ENCODE data around the gene MED12L.
"Not testable (repeated sequence)": the region's sequence is repeated elsewhere in the genome, so short reads cannot be mapped to it uniquely, and the experiment has no call there.

Gene MED12L

DNA sequence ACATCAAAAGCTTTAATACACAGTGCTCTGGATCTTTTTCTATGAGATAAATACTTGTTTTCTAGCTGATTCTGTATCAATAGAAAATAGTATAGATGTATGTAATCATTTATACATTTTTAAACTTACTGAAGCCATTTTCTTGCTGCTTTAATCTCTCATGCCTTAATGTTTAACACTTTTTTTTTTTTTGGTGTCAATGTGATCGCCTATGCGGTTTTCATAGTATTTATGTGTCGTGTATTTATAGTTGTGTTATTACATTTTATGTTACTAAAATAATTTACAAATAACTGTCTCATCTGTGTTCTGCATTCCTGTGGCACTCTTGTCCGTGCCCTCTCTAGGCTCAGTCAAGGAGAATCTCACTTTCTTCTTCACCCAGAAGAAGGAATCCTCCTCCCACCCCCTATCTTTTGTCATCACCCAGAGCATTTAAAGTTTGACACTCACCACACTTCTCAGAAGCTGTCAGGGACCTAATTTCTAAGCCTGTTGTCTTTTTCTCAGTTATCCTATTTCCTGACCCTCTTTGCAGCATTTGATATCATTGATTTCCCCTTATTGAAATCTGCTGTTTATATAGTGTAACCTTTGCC is 138.9 kb downstream of the MED12L start:
- no peaks in the 10 kb centered on the region for H3K27me3 ChIP-seq (ENCODE audit: insufficient read depth, low read length)
- no peaks in the 10 kb centered on the region for H3K4me1 ChIP-seq (ENCODE audit: insufficient read depth, low read length)
- no peak overlapping the region for H3K4me3 ChIP-seq (ENCODE audit: low read length)
- no peaks in the 10 kb centered on the region for H3K36me3 ChIP-seq (ENCODE audit: insufficient read depth, low read length)
- peaks cover 2% of the 10 kb centered on the region for H3K9me3 ChIP-seq (ENCODE audit: low read length)
- no peak overlapping the region for H2AFZ ChIP-seq (ENCODE audit: low read depth, low read length)

DNA sequence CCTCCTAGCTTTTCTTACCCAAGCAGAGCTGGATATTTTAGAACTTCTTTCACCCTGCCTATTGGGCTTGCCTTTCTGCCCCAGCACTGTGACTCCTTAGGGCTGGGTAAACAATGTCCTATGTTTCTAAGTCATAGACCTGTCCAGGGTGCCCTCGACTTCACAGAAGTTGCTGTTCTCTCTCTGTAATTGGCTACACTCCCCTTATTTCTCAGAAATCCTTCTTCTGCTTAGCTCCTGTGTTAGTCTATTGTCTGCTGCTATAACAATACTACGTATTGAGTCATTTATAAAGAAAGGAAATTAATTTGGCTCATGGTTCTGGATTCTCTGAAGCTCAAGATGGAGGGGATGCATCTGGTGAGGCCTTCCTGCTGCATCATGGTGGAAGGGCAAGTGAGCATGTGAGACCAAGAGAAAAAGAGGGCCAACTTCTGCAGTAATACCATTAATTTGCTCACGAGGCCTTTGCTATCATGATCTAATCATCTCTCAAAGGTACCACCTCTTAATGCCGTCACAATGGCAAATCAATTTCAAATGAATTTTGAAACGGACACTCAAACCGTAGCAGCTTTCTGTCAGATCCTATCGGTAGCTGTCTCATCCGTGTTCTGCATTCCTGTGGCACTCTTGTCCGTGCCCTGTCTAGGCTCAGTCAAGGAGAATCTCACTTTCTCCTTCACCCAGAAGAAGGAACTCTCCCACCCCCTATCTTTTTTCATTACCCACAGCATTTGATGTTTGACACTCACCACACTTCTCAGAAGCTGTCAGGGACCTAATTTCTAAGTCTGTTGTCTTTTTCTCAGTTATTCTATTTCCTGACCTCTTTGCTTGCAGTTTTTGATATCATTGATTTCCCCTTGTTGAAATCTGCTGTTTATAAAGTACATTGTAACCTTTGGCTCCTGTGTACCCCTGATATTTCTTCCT is 139.8 kb downstream of the MED12L start:
- Histone ChIP-seq H3K36me3 (ENCODE audit: insufficient read depth, low read length) (no peaks in the 10 kb centered on the region), H3K4me3 (ENCODE audit: low read length) (no peak overlapping the region), H2AFZ (ENCODE audit: low read depth, low read length) (no peak overlapping the region), H3K27me3 (ENCODE audit: insufficient read depth, low read length) (no peaks in the 10 kb centered on the region), H3K9me3 (ENCODE audit: low read length) (peaks cover 2% of the 10 kb centered on the region), H3K4me1 (ENCODE audit: insufficient read depth, low read length) (no peaks in the 10 kb centered on the region)

DNA sequence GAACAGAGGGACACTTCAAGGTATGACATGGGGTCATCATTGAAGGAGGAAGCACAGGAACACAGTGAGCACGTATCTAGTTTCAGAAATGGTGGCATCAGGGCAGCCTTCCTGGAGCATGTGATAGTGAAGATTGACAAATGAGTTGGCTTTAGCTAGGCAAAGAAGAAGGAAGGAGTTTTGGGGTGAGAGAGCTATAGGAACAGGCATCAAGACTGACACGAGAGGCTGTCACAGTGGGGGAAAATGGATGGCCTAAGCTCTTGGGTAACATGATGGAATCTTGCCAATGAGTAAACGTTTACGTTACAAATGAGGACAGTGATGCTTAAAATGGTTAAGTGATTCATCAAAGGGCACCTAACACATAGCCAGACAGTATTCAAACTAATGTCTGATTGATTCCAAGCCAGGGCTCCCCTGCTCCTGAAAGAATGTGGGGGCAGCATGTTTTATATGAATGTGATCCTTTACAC is 140.7 kb downstream of the MED12L start:
- no peak overlapping the region for H3K4me3 ChIP-seq (ENCODE audit: low read length)

DNA sequence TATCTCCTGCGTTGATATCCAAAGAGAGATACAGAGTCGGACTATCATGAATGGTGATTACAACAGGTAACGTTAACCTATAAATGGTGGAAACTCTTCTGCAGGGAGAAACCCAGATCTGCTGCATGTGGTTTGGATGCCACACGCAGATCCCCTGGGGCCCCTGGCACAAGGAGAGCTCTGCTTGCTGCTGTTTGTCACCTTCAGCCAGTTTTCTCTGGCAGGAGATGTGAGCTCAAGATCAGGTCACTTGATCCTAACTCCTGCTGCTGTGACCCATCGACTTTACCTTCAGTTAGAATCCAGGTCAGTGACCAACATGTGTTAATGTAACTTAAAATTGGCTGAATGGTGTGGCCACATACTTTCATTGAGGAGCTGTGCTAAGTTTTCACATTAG is 141.4 kb downstream of the MED12L start:
- H3K36me3 ChIP-seq (ENCODE audit: insufficient read depth, low read length) = no peaks in the 10 kb centered on the region
- no peaks in the 10 kb centered on the region for H3K4me1 ChIP-seq (ENCODE audit: insufficient read depth, low read length)
- no peak overlapping the region for H3K4me3 ChIP-seq (ENCODE audit: low read length)
- H2AFZ ChIP-seq (ENCODE audit: low read depth, low read length) = no peak overlapping the region
- H3K27me3 ChIP-seq (ENCODE audit: insufficient read depth, low read length) = no peaks in the 10 kb centered on the region
- H3K9me3 ChIP-seq (ENCODE audit: low read length) = peaks cover 1% of the 10 kb centered on the region

More for the DNA sequence above, 140.7 kb downstream of the MED12L start:
- Histone ChIP-seq H2AFZ (ENCODE audit: low read depth, low read length) (no peak overlapping the region), H3K9me3 (ENCODE audit: low read length) (peaks cover 2% of the 10 kb centered on the region), H3K36me3 (ENCODE audit: insufficient read depth, low read length) (no peaks in the 10 kb centered on the region), H3K4me1 (ENCODE audit: insufficient read depth, low read length) (no peaks in the 10 kb centered on the region), H3K27me3 (ENCODE audit: insufficient read depth, low read length) (no peaks in the 10 kb centered on the region)

DNA sequence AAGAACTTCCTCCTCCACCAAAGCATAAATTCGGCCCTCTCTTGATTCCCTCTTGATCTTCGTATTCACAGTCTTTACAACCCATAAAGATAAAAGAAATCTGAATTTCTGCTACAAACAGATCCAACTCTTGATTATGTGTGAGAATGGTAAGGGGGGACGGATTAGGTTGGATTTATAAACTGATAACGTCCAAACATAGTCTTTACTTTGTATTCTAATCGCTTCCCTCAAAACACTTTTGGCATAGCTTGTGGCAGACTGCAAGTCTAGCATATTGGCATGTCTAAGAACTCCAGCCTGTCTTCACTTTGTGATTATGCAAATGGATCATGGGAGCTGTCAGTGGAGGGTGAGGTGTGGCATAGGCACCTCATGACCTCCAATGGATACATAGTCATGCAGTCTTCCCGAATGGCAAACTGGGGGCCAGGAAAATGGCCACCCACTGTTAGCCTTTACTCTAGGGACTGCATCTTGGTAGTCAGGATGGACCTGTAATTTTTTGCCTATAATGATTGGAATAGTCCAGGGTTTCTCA is 141.9 kb downstream of the MED12L start:
- Histone ChIP-seq H3K36me3 (ENCODE audit: insufficient read depth, low read length) (no peaks in the 10 kb centered on the region), H3K27me3 (ENCODE audit: insufficient read depth, low read length) (no peaks in the 10 kb centered on the region), H2AFZ (ENCODE audit: low read depth, low read length) (no peak overlapping the region), H3K4me3 (ENCODE audit: low read length) (no peak overlapping the region), H3K9me3 (ENCODE audit: low read length) (no peaks in the 10 kb centered on the region), H3K4me1 (ENCODE audit: insufficient read depth, low read length) (no peaks in the 10 kb centered on the region)

DNA sequence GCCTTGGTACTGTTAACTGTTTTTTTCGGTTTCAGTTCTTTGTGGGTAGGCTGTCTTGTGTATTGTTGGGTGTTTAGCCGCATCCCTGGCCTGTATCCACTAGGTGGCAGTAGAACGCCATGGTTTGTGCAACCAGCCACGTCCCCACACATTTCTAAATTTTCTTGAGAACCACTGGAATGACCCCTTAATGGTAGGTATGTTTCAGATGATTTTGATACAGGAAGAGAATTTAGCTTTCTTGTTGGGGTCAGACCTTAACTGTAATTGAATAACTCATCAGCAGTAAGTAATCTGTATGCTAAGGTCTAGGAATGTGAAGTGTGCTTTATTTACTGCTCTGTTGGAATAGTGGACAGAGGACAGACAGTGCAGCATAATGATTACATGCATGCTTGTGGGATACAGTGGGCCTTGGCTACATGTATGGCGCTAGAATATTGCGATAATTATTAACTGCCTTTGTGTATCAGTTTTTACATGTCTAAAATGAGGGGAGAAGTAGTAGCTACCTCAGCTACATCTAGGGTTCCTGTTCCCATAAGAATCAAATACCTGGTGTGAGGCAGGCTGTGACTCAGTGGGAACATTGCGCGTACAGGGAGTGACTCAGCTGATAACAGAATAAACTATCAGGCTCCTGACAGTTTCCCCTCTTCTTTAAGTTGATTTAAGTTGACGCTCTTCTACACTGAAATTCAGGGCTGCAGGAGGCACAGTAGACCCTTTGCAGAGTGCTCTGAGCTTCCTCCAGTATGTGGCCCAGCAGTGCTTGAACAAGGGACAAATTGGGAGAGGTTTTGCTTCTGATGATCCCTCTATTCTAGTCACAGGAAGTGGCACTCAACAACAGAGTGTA is 142.6 kb downstream of the MED12L start:
- H3K9me3 ChIP-seq (ENCODE audit: low read length) = no peaks in the 10 kb centered on the region
- H3K4me3 ChIP-seq (ENCODE audit: low read length) = no peak overlapping the region
- H2AFZ ChIP-seq (ENCODE audit: low read depth, low read length) = no peak overlapping the region
- no peaks in the 10 kb centered on the region for H3K27me3 ChIP-seq (ENCODE audit: insufficient read depth, low read length)
- no peaks in the 10 kb centered on the region for H3K4me1 ChIP-seq (ENCODE audit: insufficient read depth, low read length)
- H3K36me3 ChIP-seq (ENCODE audit: insufficient read depth, low read length) = no peaks in the 10 kb centered on the region

DNA sequence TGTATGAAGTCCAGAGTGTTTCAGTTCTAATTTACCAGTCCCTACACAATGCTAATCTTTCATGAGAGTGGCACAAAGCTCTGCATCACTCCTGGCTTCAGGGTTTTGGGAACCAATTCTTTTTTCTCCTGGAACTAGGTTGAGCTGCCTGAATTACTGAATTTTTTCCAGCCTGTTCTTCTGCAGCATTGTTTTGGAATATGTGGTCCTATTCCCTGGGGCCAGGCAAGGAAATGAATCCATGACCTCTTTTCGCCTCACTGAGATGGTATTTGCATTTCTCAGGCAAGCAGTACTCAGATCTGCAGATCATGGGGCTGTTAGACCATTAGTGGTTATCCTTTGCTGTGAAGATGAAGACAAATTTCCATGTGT is 143.2 kb downstream of the MED12L start:
- Histone ChIP-seq H3K9me3 (ENCODE audit: low read length) (no peaks in the 10 kb centered on the region), H2AFZ (ENCODE audit: low read depth, low read length) (no peak overlapping the region), H3K4me3 (ENCODE audit: low read length) (no peak overlapping the region), H3K27me3 (ENCODE audit: insufficient read depth, low read length) (no peaks in the 10 kb centered on the region), H3K4me1 (ENCODE audit: insufficient read depth, low read length) (no peaks in the 10 kb centered on the region), H3K36me3 (ENCODE audit: insufficient read depth, low read length) (no peaks in the 10 kb centered on the region)

DNA sequence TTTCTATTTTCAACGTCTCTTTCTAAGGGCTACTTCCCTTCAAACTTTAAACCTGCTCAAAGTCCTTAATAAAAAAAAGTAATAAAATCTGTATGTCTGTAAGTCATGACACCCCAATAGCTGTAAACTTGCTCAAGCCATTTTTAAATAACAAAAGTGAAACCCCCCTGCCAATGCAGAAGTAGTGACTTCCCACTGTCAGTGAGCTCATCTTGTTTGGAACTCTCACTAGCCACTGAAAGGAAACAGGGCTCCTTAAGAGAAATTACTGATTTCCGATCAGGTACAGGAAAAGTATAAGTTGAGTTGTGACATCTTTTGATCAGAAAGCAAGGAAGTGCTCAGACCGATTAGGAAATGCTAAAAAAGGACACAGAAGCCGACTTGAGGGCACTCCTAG is 145.2 kb downstream of the MED12L start:
- no peaks in the 10 kb centered on the region for H3K27me3 ChIP-seq (ENCODE audit: insufficient read depth, low read length)
- no peaks in the 10 kb centered on the region for H3K9me3 ChIP-seq (ENCODE audit: low read length)
- H3K4me3 ChIP-seq (ENCODE audit: low read length) = no peak overlapping the region
- no peaks in the 10 kb centered on the region for H3K4me1 ChIP-seq (ENCODE audit: insufficient read depth, low read length)
- no peaks in the 10 kb centered on the region for H3K36me3 ChIP-seq (ENCODE audit: insufficient read depth, low read length)
- no peak overlapping the region for H2AFZ ChIP-seq (ENCODE audit: low read depth, low read length)

DNA sequence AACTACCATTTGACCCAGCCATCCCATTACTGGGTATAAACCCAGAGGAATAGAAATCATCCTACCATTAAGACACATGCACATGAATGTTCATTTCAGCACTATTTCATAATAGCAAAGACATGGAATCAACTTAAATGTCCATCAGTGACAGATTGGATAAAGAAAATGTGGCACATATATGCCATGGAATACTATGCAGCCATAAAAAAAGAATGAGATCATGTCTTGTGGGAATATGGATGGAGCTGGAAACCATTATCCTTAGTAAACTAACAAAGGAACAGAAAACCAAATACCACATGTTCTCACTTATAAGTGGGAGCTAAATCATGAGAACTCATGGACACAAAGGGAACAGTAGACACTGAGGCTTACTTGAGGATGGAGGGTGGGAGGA is 146.9 kb downstream of the MED12L start:
- not testable (repeated sequence) for H3K9me3 ChIP-seq (ENCODE audit: low read length); H3K4me1 ChIP-seq (ENCODE audit: insufficient read depth, low read length); H3K4me3 ChIP-seq (ENCODE audit: low read length); H3K36me3 ChIP-seq (ENCODE audit: insufficient read depth, low read length); H2AFZ ChIP-seq (ENCODE audit: low read depth, low read length); H3K27me3 ChIP-seq (ENCODE audit: insufficient read depth, low read length)

DNA sequence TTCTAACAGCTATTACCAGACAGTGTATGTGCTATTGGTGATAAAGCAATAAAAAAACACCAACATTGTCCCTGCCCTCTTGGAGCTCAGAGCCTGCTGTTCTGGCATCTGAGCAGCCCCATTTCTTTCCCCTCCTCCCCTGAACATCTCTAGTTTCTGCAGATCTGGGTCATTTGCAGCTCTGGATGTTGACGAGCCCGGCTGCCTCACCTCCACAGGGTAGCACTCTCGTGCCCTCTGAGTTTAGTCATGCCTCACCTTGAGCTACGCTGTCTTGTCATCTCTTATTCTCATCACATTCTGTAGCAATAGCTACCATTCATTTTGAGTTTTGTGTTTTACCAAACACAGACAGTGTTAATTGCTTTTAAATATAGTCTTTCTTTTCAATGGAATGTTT is 147.5 kb downstream of the MED12L start:
- Histone ChIP-seq H3K27me3 (ENCODE audit: insufficient read depth, low read length) (no peaks in the 10 kb centered on the region), H3K4me3 (ENCODE audit: low read length) (no peak overlapping the region), H3K9me3 (ENCODE audit: low read length) (no peaks in the 10 kb centered on the region), H3K4me1 (ENCODE audit: insufficient read depth, low read length) (no peaks in the 10 kb centered on the region), H2AFZ (ENCODE audit: low read depth, low read length) (no peak overlapping the region), H3K36me3 (ENCODE audit: insufficient read depth, low read length) (no peaks in the 10 kb centered on the region)

DNA sequence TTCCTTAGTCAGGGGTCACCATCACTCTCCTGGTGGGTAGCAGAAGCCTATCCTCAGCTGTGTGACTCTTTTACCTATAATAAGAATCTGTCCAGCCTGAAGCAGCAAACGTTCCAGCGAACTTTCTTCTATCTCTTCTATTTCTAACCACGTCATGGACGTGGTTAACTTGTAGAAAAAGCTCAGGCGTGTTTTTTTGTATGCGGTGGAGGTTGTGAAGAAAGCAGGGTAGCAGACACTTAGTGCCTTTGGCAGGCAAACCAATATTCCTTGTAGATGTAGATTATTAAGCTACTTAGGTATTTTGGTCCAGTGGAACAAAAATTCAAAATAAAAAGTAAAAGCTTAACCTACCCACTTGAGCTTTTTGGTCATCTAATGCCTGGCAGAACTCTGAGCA is 149.4 kb downstream of the MED12L start:
- Histone ChIP-seq H3K4me3 (ENCODE audit: low read length) (no peak overlapping the region), H2AFZ (ENCODE audit: low read depth, low read length) (no peak overlapping the region), H3K9me3 (ENCODE audit: low read length) (no peaks in the 10 kb centered on the region), H3K27me3 (ENCODE audit: insufficient read depth, low read length) (no peaks in the 10 kb centered on the region), H3K36me3 (ENCODE audit: insufficient read depth, low read length) (no peaks in the 10 kb centered on the region), H3K4me1 (ENCODE audit: insufficient read depth, low read length) (no peaks in the 10 kb centered on the region)

DNA sequence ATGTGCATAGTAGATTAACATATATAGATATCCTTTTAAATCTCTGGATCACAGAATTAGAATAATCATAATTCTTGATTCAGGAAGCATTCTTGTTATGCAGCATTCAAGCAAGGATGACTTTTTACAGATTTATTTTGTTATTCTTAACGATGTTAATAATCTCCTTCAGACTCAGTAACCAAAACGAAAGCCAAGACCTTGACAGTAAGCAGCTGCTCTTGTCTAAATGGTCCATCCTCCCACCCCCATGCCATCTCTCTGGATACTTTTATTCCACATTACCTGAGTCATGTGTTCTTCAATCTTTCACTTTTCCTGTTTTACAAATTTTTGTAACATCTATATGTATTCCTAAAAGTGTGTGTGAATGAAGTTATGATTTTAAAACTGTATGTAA is 150.9 kb downstream of the MED12L start:
- no peak overlapping the region for H2AFZ ChIP-seq (ENCODE audit: low read depth, low read length)
- no peaks in the 10 kb centered on the region for H3K36me3 ChIP-seq (ENCODE audit: insufficient read depth, low read length)
- no peaks in the 10 kb centered on the region for H3K9me3 ChIP-seq (ENCODE audit: low read length)
- no peak overlapping the region for H3K4me3 ChIP-seq (ENCODE audit: low read length)
- H3K27me3 ChIP-seq (ENCODE audit: insufficient read depth, low read length) = no peaks in the 10 kb centered on the region
- no peaks in the 10 kb centered on the region for H3K4me1 ChIP-seq (ENCODE audit: insufficient read depth, low read length)

DNA sequence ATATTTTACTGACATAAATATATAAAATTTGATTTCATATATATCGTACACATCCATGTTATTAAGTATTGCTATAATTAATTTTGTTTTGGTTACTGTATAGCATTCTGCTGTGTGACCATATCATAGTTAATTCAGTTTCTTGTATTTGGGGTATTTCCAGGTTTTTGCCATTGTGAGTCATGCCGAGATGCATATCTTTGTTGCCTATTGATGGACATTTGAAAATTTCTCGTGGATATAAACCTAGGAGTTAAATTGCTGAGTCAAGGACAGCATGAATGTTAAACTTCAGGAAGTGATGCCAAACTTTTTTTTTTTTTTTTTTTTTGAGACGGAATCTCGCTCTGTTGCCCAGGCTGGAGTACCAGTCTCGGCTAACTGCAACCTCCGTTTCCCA is 151.3 kb downstream of the MED12L start:
- H2AFZ ChIP-seq (ENCODE audit: low read depth, low read length) = no peak overlapping the region
- no peak overlapping the region for H3K4me3 ChIP-seq (ENCODE audit: low read length)
- H3K4me1 ChIP-seq (ENCODE audit: insufficient read depth, low read length) = no peaks in the 10 kb centered on the region
- no peaks in the 10 kb centered on the region for H3K9me3 ChIP-seq (ENCODE audit: low read length)
- H3K27me3 ChIP-seq (ENCODE audit: insufficient read depth, low read length) = no peaks in the 10 kb centered on the region
- H3K36me3 ChIP-seq (ENCODE audit: insufficient read depth, low read length) = no peaks in the 10 kb centered on the region

All from neuron (in vitro differentiated cells).